Stimulated activated CD4-positive, alpha-beta T cell treated with anti-CD3 and anti-CD28 coated beads, Interleukin-15, amount 100 ng/mL, for 1 hour (primary cell): Measurements from ENCODE around the gene OVCA2.

Source experiments
- DNase-seq, 2 donors: peaks; one replicate each; pipeline ENCODE4 v3.0.0-alpha.2; 2020; ENCODE audit warnings: low read depth in 1 of 2, low spot score in 1 of 2

Gene OVCA2

DNA sequence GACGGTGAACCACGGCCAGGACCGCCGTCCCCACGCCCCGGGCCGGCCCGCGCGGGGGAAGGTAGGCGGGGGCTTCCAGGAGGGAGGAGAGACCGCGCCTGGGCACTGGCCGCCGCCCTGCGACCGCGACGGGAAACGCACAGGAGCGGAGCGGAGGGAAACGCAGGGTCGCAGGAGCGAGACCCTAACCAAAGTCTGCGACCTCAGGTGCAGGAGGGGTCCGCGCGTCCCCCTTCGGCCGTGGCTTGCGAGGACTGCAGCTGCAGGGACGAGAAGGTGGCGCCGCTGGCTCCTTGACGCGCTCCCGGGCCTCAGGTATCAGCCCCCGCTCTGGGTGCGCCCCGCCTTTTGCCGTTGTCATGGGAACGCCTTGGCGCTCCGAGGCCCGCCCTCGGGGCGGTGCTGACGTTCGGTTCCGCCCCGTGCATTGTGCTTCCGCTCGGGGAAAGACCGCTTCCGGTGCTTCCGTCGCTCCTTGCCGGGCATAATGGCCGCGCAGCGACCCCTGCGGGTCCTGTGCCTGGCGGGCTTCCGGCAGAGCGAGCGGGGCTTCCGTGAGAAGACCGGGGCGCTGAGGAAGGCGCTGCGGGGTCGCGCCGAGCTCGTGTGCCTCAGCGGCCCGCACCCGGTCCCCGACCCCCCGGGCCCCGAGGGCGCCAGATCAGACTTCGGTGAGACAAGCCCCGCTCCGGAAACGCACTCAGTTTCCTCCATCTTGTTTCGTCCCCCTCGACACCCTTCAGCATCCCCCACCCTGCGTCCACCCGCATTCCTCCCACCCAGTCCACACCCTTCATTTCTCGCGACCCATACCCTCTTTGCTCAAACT is at the start of gene OVCA2:
OVCA2 (plus strand) TSS at position 462 of the 829 bp plus-strand sequence; CDS start at position 488, 26 bp downstream.
- peak; percentile 97 for DNase-seq

DNA sequence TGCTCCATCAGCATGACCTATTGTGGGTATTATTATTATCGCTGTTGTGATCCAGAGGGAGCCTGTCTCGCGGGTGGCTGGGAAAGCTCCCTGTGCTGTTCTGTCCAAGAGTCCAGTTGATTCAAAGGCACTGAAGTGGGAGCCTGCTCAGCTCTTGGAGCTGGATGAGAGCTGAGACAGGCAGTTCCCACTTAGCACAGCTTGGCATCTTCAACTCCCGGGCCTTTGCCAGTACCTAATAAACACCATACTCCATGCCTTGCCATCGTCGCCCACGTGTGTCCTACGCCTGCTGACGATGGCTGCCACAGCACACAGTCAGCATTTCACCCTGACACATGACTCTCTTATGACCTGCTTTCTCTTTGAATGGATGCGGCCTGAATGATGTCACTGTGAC is 49.3 kb upstream of the OVCA2 start:
- DNase-seq, result no peak

DNA sequence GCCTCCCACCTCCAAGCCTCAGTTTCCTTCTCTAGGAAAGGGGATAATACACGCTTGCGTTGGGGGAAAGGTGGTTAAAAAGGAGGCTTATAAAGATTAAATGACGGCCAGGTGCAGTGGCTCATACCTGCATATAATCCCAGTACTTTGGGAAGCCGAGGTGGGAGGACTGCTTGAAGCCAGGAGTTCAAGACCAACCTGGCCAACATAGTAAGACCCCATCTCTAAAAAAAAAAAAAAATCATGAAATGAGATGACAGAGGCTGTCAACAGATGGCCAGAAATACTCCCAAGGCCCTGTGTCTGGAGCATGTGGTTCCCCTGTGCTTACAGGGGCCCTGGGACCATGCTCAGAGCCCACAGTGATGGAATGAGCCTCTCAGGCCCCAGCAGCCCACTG is 47.1 kb upstream of the OVCA2 start:
- DNase-seq, result no peak

DNA sequence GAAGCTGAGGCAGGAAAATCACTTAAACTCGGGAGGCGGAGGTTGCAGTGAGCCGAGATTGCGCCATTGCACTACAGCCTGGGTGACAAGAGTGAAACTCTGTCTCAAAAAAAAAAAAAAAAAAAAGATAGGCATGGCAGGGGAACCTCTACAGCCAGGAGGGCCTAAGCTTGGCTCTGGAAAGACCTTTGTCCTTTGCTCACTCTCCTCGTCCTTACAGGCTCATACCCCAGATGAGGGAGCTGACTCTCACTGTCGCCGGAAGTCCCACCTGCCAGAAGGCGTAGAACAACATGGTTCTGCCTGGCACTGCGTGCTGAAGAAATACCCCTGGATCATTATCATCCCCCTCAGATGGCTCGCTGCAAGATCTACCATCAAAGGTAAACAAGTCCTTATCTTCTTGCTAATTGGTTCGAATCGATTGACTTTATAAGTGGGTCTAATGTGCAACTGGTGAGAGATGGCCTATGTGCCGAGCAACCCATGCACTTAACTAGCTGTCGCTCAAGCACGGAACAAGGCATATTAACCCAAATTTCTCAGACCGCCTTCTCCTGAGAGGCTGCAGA is 46.4 kb upstream of the OVCA2 start:
- DNase-seq, result no peak

DNA sequence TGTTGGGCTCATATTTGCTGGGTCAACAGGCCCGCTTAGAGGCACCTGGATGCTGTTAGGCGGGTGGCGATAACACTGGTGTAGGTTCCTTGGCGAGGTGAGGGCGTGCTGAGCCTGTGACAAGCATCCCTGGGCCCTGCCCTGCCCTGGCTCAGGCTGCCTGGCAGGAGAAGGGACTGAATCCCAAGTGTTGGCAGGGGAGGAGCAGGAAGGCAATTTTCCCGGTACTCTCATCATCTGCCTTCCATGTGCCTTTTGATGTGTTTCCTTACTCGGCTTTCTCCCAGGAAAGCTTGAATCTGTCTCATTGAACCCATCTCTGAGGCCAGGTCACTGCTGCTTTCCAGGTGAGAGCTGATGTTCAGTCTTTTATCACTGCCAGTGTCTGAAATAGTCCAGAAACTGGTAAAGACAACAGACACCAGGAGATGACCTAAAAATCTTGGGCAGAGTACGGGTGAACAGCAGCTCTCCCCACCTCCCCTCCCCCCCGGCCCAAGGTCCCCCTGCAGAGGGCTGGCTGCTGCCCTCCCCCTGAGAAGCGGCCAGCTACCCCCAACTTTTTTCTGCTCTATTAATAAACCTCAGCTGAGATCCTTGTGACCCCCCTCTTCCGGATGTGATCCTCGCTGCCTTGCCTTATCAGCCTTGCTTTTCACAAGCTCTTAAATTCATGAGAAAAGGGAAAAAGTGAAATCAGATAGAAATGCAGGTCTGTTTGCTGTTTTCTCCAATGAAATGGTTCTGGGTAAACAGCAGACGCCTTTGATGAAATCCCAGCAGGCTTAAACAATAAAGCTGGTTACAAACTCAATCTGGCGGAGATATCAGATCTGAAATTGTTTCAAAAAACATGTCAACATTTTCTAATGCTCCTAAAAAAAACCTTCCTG is 45.7 kb upstream of the OVCA2 start:
- DNase-seq, result no peak

DNA sequence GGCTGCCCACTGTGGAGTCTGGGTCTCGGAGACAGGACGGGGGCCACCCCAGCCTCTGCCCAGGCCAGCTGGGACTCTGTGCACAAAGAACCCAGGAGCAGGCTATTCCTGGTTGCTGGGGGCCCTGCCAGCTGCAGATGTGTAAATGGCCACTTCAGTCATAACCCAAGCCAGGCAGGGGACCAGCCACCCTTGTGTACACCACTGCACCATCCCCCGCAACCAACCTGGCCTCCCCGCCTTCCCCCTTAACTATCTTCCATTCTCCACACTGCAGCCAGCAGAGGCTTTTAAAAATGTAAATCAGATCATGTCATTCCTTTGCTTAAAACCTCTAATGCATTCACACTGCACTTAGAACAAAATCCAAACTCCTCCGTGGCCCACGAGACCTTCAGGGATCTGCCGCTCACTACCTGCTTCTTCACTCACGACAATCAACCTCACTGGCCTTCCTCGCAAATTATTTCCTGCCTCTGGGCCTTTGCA is 45.0 kb upstream of the OVCA2 start:
- no peak for DNase-seq

DNA sequence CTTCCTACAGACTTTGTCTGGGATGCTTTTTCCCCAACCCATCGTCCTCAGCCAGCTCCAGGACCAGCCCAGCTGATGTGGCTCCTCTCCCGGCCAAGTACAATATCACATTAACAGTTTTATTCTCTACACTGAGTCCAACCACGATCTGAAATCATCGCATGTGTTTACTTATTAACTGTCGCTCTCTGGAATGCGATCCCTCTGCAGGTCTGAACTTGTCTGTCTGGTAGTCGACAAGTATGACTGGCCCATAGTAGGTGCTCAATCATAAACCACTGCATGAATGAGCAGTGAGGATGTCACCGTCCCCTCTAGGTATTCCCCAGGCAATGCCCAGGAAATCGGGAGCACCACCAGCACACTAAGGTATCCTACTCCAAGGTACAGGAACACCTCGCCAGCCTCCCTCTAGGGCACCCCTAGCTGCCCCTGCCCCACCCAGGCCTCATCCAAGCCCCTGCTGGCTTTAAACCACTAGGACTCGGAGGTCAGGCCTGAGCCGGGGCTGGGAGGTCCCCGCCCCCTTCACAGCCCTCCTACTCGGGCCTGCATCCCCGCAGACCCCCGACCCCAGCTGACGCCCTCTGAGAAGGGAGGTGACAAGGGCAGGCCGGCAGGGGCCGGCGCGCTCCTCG is 44.4 kb upstream of the OVCA2 start:
- DNase-seq, result no peak

DNA sequence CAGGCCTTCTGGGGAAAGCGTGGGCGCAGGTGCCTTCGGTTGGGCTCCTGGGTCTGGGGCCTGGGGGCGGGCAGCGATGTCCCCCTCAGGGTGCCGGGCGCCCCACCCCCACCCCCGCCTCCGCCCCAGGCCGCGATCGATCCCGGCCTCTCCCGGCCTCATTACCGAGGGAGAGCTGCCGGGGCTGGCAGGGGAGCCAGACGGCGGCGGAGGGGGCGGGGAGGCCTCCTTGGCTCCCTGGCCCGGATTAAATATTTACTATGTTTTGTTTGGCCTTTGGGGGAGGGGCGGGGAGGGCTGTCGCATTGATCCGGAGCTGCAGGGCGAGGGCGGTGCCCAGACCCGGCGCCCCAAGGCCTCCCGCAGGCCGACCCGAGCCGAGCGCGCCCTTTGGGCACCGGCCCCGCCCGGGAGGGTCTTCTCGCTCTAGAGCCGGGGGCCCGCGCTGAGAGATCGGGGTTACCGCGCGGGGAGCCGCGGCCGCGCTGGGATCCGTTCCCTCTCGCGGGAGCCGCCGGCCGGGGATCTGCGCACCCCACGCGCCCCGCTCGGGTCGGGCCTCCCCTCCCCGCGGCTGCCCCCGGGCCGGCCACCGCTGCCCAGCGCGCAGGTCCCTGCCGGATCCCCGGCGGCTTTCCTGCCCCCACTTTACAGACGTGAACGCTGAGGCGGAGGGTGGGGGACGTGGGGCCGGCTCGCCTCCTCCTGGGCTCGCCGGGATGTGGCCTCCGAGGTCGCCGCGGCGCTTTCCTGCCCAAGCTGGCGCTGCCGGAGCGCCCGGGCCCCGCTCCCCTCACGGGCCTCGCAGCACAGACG is 43.7 kb upstream of the OVCA2 start:
- no peak for DNase-seq

DNA sequence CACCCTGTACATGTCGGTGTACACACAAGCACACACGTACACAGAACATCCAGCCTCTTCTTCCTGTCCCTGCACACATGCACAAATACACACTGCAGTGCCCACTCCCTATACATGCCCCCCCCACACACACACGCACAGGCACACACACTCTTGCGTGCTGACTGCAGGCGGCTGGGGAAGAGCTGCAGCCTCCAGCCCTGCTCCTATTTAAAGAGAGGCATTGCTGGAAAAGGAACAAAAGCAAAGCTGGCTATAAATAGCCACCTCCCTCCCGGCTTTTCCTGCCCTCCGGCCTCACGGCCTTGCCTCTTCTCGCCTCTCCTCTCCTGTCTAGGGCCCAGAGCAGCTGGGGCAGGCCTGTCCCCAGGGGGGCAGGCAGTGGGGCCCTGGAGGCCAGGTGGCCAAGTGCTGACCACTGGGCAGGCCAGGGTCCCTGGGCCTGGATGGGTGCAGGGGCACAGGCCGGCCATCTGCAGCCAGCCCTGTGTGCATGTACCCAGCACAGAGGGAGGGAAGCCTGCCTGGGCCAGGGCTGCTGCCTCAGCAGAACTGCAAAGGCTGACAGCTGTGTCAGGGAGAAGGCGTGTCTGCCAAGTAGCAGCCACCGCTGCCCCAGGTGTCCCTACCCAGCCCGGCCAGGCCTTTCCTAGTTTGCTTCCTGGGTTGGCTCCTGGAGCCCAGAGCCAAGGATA is 42.1 kb upstream of the OVCA2 start:
- no peak for DNase-seq

DNA sequence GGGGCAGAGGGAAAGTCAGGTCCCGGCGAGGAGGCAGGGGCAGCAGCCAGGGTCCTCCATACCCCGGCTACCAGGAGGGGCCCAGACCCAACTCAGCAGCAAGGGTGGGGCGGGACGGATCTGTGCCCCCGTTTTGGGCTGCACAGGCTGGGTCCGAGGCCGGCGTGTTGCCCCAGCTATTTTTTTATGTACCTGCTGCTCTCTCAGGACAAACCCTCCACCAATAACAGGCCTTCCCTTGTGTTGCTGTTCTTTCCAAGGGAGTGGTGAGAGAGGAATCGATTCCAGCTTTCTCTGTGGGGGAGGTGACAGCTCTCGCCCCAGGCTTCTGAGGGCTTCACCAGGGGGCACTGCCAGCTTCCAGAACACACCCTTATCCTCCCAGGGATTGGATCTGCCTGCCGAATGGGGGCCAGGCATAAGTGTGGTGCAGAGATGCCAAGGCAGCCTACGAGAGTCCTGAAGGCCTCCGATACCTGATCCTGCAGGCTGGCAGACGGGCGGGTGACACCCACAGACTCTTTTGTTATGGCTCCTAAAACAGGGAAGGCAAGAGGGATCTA is 39.0 kb upstream of the OVCA2 start:
- DNase-seq, result no peak

DNA sequence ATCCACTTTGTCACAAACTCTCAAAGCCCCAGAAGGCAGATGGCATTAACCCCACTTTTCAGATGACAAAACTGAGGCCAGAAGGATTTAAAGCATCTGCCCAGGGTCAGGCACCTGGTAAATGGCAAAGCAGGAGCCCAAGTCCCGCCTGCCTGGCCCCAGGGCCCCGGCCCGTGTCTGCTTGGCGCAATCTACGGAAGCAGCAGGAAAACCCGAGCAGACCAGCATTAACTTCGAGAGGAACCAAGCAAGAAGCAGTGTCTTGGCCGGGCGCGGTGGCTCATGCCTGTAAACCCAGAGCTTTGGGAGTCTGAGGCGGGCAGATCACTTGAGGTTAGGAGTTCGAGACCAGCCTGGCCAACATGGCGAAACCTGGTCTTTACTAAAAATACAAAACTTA is 38.3 kb upstream of the OVCA2 start:
- no peak for DNase-seq

DNA sequence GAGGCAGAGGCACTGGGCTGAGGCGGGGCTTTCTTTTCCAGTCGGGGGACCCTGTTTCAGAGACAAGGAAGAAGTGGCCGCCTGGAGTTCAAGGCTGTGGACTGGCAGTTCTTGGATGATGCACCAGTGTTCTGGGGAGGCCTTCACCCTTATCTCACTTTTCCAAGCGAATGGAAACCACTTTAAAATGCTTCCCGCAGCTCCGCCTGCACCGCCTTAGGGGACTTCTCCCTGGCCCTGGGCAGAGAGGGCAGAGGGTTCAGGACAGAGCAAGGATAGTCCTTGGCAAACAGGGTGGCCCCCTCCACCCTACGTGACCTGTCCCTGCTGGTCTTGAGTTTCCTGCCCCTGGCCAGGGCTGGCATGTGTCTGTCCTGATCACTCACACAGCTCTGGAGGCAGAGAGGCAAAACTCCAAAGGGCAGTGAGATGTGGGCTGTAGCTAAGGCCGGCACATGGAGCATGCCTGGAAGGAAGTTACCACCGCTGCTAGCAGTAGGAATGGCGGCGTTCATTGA is 37.3 kb upstream of the OVCA2 start:
- DNase-seq, result no peak

DNA sequence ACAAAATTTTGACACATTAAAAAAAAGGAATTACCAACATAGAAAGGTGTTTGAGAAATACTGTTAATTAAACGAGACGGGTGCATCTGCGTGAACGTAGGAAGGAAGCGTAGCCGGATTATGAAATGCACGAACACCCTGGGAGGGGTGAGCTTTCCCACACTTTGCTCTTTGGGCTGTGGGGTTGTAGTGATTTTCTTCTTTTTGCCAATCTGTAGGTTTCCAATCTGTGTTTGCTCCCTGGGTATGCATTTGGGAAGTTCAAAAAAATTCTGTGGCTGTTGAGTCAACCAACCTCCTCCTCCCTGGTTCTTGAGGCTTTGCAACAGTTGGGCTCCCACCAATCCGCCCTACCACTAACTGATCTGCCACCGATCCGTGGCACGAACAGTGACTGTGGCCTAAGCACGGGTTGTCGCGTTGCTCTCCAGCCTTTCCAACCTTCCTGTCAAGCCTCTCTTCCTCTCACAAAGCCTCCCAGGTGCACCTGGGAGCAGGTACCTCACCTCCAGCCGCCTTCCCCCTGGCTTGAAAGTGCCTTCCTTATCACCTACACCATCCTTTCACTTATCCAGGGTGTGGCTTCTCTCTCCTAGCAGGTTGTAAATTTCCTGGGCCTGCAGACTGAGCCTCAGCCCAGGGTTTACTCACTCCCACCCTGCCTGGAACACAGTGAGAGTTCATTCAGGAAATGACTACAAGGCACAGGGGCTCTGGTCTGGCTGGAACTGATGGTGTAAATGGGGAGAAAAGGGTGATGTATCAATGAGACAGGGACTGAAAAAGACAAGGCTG is 33.3 kb upstream of the OVCA2 start:
- DNase-seq, result no peak

DNA sequence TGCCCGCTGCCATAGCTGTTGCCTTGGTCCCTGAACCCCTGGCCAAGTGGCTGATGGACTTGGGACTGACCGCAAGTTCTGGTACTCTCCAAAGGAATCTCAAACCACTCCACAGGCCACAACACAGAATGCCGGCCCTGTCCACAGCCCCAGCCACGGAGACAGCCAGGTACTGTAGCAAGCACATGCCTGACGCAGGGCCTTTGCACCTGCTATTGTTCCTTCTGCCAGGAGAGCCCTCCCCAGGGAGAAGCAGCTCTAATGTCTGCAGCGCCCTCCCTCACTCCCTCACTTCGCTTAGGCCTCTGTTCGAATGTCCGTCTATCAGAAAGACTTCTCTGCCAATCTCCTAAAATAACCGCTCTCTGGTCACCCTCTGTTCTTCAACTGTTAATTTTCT is 32.1 kb upstream of the OVCA2 start:
- no peak for DNase-seq

DNA sequence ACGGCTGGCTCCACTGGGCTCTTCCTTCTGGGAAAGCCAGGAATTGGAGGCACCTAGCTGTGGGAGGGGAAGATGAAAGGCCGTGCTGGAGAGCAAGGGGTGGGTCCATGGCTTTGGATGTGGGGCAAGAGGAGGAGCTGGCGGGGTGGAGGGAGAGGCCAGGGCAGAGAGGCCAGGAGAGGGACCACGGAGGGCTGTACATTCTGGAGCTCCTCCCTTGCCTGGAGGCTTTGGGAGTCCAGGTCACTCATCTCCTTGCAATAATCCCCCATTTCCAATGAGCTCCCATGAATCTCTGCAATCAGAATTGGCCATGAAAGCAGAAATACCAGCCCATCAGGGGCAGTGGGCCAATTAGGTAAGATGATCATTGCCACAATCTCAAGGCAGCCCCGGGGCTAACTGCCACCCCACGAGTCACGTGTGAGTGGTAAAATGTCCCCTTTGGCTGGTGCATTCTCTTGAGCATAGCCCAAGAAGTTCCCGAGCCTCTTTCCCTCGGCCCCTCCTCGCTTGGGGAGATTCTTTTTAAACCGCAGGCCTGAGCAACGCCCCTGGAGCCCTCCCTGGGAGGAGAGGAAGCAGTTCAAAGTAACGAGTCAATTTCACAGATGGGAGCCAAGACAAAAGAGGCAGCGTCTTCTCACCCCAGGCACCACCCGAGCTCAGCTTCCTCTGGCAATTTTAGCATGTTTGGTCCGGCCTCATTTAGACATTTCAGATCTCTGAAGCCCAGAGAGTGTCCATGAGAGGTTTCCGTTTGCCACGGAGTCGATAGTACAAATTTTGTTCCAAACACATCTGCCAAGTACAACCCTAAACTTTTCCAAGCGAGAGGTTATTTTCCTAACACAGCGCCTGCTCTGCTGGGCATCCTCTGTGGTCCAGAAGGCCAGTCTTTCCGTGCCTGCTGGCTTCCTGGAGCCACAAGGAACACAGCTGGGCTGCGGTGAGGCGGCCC is 30.1 kb upstream of the OVCA2 start:
- no peak for DNase-seq

DNA sequence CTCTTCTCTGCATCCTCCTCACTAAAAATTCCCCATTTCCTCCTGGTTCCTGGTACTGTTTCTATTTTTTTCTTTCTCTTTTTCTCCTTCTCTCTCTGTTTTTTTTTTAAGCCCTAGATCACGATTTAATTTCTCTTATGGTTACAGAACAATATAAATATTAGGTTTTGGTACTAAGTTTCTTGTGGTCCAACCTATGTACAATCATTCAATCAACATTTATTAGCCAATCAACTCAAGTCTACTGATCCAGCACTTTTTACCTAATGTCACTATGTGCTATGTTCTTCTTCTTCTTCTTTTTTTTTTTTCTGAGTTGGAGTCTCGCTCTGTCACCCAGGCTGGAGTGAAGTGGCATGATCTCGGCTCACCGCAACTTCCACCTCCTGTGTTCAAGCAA is 29.3 kb upstream of the OVCA2 start:
- DNase-seq, result no peak
